A549 (cell line): ENCODE results near the gene ZNF467. TPM values are rescaled to one million over a fixed set of nuclear protein-coding genes. Genes with fewer than 3 reads are reported as not detected.

ENCODE experiments used
- ATAC-seq, 2 experiments: fragments of 200-7000 bp in 1 of 2; fragments of >200 bp in 1 of 2; cut with Nextera tagmentation in 1 of 2; cut with Tn5 transposase in 1 of 2; 3 replicates each; pipeline versions ENCODE4 v1.8.0 to v1.9.1; 2018 to 2020; ENCODE audit warnings: mild to moderate bottlenecking in 1 of 2, moderate library complexity in 1 of 2
- CTCF ChIA-PET: fragments of 300-600 bp; sonication (Branson Sonifier 250); formaldehyde crosslinking; extraction: SDS; loops from one replicate; lab custom pipeline; 2021; ENCODE audit warnings: antibody characterized with exemption, inconsistent platforms; lab: Yijun Ruan, JAX
- POLR2A ChIA-PET: fragments of 350-600 bp; formaldehyde crosslinking; extraction: SDS; loops from one replicate; lab custom pipeline; 2021; ENCODE audit warnings: antibody characterized with exemption, inconsistent platforms; lab: Yijun Ruan, JAX
- DNase-seq, 2 experiments: peaks; one replicate each; pipeline versions ENCODE4 v3.0.0 to v3.0.0-alpha.2; 2011 to 2016; ENCODE audit warnings: low read depth in 1 of 2, low spot score in 1 of 2
- FAIRE-seq: peaks from 2 replicates; lab custom pipeline; 2011; peaks lifted over from hg19 to GRCh38; lab: Jason Lieb, UNC
- H3K27ac ChIP-seq, 2 experiments: fragments of >200 bp; sonication (Bioruptor Twin); formaldehyde crosslinking; 3 replicates each; pipeline ENCODE4 v1.5.1; 2016 to 2017
- H3K4me1 ChIP-seq: fragments of >200 bp; sonication (Bioruptor Twin); formaldehyde crosslinking; 3 replicates; pipeline ENCODE4 v1.6.1; 2016
- H3K4me2 ChIP-seq: fragments of >200 bp; sonication (Bioruptor Twin); formaldehyde crosslinking; 3 replicates; pipeline ENCODE4 v1.6.1; 2016
- H3K4me3 ChIP-seq: fragments of >200 bp; sonication (Bioruptor Twin); formaldehyde crosslinking; 3 replicates; pipeline ENCODE4 v1.5.1; 2016
- H3K9me3 ChIP-seq: fragments of >200 bp; sonication (Bioruptor Twin); formaldehyde crosslinking; 3 replicates; pipeline ENCODE4 v1.6.1; 2016
- ATOH8 ChIP-seq: fragments of 250-450 bp; sonication (Bioruptor Pico); IDR thresholded peaks from 2 replicates; pipeline ENCODE4 v1.5.0; 2020; ENCODE audit warnings: low read depth, mild to moderate bottlenecking, moderate library complexity
- BHLHE40 ChIP-seq: IDR thresholded peaks from 2 replicates; pipeline ENCODE4 v1.6.1; 2012; ENCODE audit warnings: low read depth, low read length, inconsistent platforms
- CBX8 ChIP-seq: fragments of 200-600 bp; sonication (generic); IDR thresholded peaks from 2 replicates; pipeline ENCODE4 v1.6.1; 2016
- CHD4 ChIP-seq: fragments of 200-600 bp; sonication (generic); IDR thresholded peaks from 2 replicates; pipeline ENCODE4 v1.6.1; 2016; ENCODE audit warnings: antibody characterized with exemption, mild to moderate bottlenecking, borderline replicate concordance
- E2F6 ChIP-seq: IDR thresholded peaks from 2 replicates; pipeline ENCODE4 v1.6.1; 2012; ENCODE audit warnings: low read depth, borderline replicate concordance
- EHF ChIP-seq: fragments of 250-450 bp; sonication (Bioruptor Pico); IDR thresholded peaks from 2 replicates; pipeline ENCODE4 v1.5.0; 2020; ENCODE audit warnings: mild to moderate bottlenecking
- ESRRA ChIP-seq: fragments of 150-350 bp; IDR thresholded peaks from 2 replicates; pipeline ENCODE4 v1.6.1; 2014; ENCODE audit warnings: mild to moderate bottlenecking, low read length, borderline replicate concordance
- HES2 ChIP-seq: fragments of >200 bp; sonication (Bioruptor Twin); formaldehyde crosslinking; IDR thresholded peaks from 2 replicates; pipeline ENCODE4 v1.6.1; 2016
- HOXB5 ChIP-seq: fragments of 250-450 bp; sonication (Bioruptor Pico); IDR thresholded peaks from 2 replicates; pipeline ENCODE4 v1.5.0; 2020; ENCODE audit warnings: mild to moderate bottlenecking, moderate library complexity
- MYC ChIP-seq: IDR thresholded peaks from 2 replicates; pipeline ENCODE4 v1.6.1; 2012; ENCODE audit warnings: mild to moderate bottlenecking, inconsistent platforms, low read length, improper control_type of control experiment, borderline replicate concordance
- NPAS2 ChIP-seq: fragments of 250-450 bp; sonication (Bioruptor Pico); IDR thresholded peaks from 2 replicates; pipeline ENCODE4 v1.8.0; 2022; ENCODE audit warnings: mild to moderate bottlenecking, moderate library complexity, borderline replicate concordance
- NR3C1 ChIP-seq: fragments of >200 bp; sonication (Bioruptor Twin); formaldehyde crosslinking; IDR thresholded peaks from 3 replicates; pipeline ENCODE4 v1.6.1; 2017
- PBX3 ChIP-seq: IDR thresholded peaks from 2 replicates; pipeline ENCODE4 v1.6.1; 2012
- PHF8 ChIP-seq: fragments of 200-600 bp; sonication (generic); IDR thresholded peaks from 2 replicates; pipeline ENCODE4 v1.6.1; 2016; ENCODE audit warnings: low read depth, mild to moderate bottlenecking, antibody characterized with exemption, moderate library complexity, borderline replicate concordance
- POLR2A ChIP-seq: IDR thresholded peaks from 2 replicates; pipeline ENCODE4 v1.6.1; 2012; ENCODE audit warnings: mild to moderate bottlenecking, low read length
- RAD21 ChIP-seq, 2 experiments: fragments of >200 bp in 1 of 2; sonication (Bioruptor Twin) in 1 of 2; formaldehyde crosslinking in 1 of 2; IDR thresholded peaks in 1 of 2; conservative IDR thresholded peaks in 1 of 2; 2 replicates in 1 of 2; 3 replicates in 1 of 2; pipeline ENCODE4 v1.6.1; 2012 to 2018; ENCODE audit warnings: inconsistent platforms in 1 of 2
- RFX5 ChIP-seq: fragments of 450-650 bp; IDR thresholded peaks from 2 replicates; pipeline ENCODE4 v1.7.1; 2014; ENCODE audit warnings: antibody characterized with exemption, mild to moderate bottlenecking, moderate library complexity
- RNF2 ChIP-seq: fragments of 200-600 bp; sonication (generic); IDR thresholded peaks from 2 replicates; pipeline ENCODE4 v1.6.1; 2016; ENCODE audit warnings: low read depth, mild to moderate bottlenecking, antibody characterized with exemption, moderate library complexity, borderline replicate concordance
- SREBF2 ChIP-seq: fragments of 450-650 bp; IDR thresholded peaks from 2 replicates; pipeline ENCODE4 v1.6.1; 2014; ENCODE audit warnings: mild to moderate bottlenecking, moderate library complexity
- TFCP2L1 ChIP-seq: fragments of 250-450 bp; sonication (Bioruptor Pico); IDR thresholded peaks from 2 replicates; pipeline ENCODE4 v1.5.0; 2021; ENCODE audit warnings: mild to moderate bottlenecking
- ZFP36 ChIP-seq: fragments of 450-650 bp; IDR thresholded peaks from 2 replicates; pipeline ENCODE4 v1.6.1; 2014; ENCODE audit warnings: borderline replicate concordance; ENCODE audit not compliant: partially characterized antibody
- ZSCAN20 ChIP-seq: fragments of 250-450 bp; sonication (Bioruptor Pico); IDR thresholded peaks from 2 replicates; pipeline ENCODE4 v1.8.0; 2022; ENCODE audit warnings: mild to moderate bottlenecking, moderate library complexity
- WGBS: methylation state at CpG from one replicate; pipeline ENCODE4 v1.1.6; 2017; ENCODE audit errors: missing lambda C conversion rate; 5-methylcytosine and 5-hydroxymethylcytosine counted together
- polyA plus RNA-seq, 4 experiments: library from polyadenylated mRNA; depleted of rRNA in 3 of 4; stranded (reverse); fragments of >200 nt; fragmentation: RNase III in 1 of 4; extraction: RNeasy Plus Mini Kit Qiagen cat#74134 plus additional on column Dnase treatment in 1 of 4; gene quantifications; 2 replicates in 3 of 4; 3 replicates in 1 of 4; pipeline ENCODE4 v1.2.3, GENCODE V29; 2011 to 2017

The ZNF467 gene
- polyA plus RNA-seq, 2 of the 4 experiments (the other 2 are of a cell fraction): 3.1 to 3.3 TPM

GRCh38 chr7:149729983-149730801 is 43.2 kb downstream of the ZNF467 start:
- ATAC-seq (no peak), FAIRE-seq (no peak), DNase-seq (no peak)
- TF ChIP-seq SREBF2: no peak
- no peak for TF ChIP-seq POLR2A
- no peak for TF ChIP-seq NPAS2 (CRISPR knock-in tag)
- TF ChIP-seq ZSCAN20: no peak
- no peak for TF ChIP-seq ATOH8 (CRISPR knock-in tag)
- no peak for TF ChIP-seq PBX3
- no peak for TF ChIP-seq RAD21 (conservative IDR thresholded peaks at IDR 0.05 in 1 of 2, IDR thresholded peaks at IDR 0.05 in 1 of 2)
- TF ChIP-seq MYC: no peak
- TF ChIP-seq ESRRA: no peak
- TF ChIP-seq TFCP2L1 (CRISPR knock-in tag): no peak
- TF ChIP-seq BHLHE40: no peak
- POLR2A ChIA-PET: no interaction called here
- Histone ChIP-seq H3K4me1 (no peaks in the 10 kb centered on the region), H3K4me2 (no peak overlapping the region), H3K9me3 (no peaks in the 10 kb centered on the region), H3K4me3 (no peak overlapping the region), H3K27ac (no peak overlapping the region)
- CTCF ChIA-PET: interaction anchor here (0.9 to 2.8 kb wide), 7 partner anchors 10 to 68 kb away, joined by 3 to 22 read pairs (median 4); no protein-coding TSS in a partner anchor
- 86% methylated on average over 12 of the region's 28 CpGs for WGBS

GRCh38 chr7:149729586-149729982 is 43.8 kb downstream of the ZNF467 start:
- H3K4me2 ChIP-seq: no peak overlapping the region
- no peak for ATAC-seq
- CTCF ChIA-PET: interaction anchor here (0.9 to 2.8 kb wide), 4 partner anchors 12 to 67 kb away, joined by 3 to 22 read pairs (median 5); no protein-coding TSS in a partner anchor
- no peak overlapping the region for H3K4me3 ChIP-seq
- TF ChIP-seq ESRRA (no peak), E2F6 (no peak), HES2 (no peak), NR3C1 (no peak), PHF8 (no peak), CHD4 (no peak), EHF (CRISPR knock-in tag) (no peak), RFX5 (no peak), ZFP36 (no peak), PBX3 (no peak), RNF2 (no peak), TFCP2L1 (CRISPR knock-in tag) (no peak), HOXB5 (CRISPR knock-in tag) (no peak), CBX8 (no peak)
- TF ChIP-seq, all 56 proteins: peak for 0
- POLR2A ChIA-PET: no interaction called here
- FAIRE-seq (no peak), DNase-seq (no peak)
- Histone ChIP-seq H3K27ac (no peak overlapping the region), H3K4me1 (no peaks in the 10 kb centered on the region), H3K9me3 (no peaks in the 10 kb centered on the region)
- 53% methylated on average over 5 of the region's 5 CpGs for WGBS
